ENCODE data around the gene CDC42BPA.

DNA sequence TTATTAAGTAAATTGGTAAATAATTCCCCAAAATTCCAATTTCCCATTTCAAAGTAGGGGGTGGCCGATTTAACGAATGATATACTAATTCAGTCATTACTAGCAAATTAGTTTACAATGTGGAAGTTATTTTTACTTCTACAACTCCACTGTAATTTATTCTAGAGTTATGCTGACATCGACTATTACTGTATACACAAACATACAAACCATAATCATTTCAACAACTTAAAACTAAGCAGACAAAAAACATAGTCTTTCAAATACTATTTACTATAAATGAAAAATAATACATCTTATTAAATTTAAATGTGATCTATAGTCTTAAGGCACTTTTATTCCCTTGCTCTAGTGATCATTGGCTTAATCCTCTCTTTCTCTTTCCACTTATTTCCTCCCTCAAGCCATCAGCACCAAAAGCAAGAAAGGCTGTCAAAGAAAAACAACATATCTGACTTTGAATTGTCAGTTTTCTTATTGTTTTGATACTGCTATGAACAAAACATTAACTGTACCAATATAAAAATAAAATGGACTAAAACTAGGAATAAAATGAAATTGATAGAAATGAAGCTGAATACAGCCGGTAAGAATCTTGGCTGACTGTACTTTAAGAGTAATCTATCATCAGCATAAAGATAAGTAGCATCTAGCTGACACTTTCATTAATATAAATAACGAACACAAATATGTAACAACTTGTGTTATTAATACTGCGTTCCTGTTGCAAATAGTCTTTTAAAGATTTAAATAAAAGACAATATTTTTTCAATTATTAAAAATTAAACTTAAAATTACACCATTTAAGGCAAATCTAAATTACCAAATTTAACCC, 4.1 kb downstream of the CDC42BPA start:
- TF ChIP-seq POLR2A (IDR thresholded peaks at IDR 0.05; ENCODE audit: low read length) (no peak), BHLHE40 (IDR thresholded peaks at IDR 0.05; ENCODE audit: low read depth, low read length) (no peak), HEYL (CRISPR knock-in tag; IDR thresholded peaks at IDR 0.05) (no peak), HDAC2 (IDR thresholded peaks at IDR 0.05) (no peak), JUNB (IDR thresholded peaks at IDR 0.05) (no peak), PHF8 (IDR thresholded peaks at IDR 0.05; ENCODE audit: borderline replicate concordance, low read depth) (no peak), FOSB (CRISPR knock-in tag; IDR thresholded peaks at IDR 0.05) (no peak), MYC (IDR thresholded peaks at IDR 0.05; ENCODE audit: borderline replicate concordance, low read length) (no peak), POLR2AphosphoS2 (conservative IDR thresholded peaks at IDR 0.05; ENCODE audit: low read length) (no peak), EP300 (IDR thresholded peaks at IDR 0.05) (no peak)
- TF ChIP-seq, protein P1, sequence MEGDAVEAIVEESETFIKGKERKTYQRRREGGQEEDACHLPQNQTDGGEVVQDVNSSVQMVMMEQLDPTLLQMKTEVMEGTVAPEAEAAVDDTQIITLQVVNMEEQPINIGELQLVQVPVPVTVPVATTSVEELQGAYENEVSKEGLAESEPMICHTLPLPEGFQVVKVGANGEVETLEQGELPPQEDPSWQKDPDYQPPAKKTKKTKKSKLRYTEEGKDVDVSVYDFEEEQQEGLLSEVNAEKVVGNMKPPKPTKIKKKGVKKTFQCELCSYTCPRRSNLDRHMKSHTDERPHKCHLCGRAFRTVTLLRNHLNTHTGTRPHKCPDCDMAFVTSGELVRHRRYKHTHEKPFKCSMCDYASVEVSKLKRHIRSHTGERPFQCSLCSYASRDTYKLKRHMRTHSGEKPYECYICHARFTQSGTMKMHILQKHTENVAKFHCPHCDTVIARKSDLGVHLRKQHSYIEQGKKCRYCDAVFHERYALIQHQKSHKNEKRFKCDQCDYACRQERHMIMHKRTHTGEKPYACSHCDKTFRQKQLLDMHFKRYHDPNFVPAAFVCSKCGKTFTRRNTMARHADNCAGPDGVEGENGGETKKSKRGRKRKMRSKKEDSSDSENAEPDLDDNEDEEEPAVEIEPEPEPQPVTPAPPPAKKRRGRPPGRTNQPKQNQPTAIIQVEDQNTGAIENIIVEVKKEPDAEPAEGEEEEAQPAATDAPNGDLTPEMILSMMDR (IDR thresholded peaks at IDR 0.05): no peak
- TF ChIP-seq, protein P2, sequence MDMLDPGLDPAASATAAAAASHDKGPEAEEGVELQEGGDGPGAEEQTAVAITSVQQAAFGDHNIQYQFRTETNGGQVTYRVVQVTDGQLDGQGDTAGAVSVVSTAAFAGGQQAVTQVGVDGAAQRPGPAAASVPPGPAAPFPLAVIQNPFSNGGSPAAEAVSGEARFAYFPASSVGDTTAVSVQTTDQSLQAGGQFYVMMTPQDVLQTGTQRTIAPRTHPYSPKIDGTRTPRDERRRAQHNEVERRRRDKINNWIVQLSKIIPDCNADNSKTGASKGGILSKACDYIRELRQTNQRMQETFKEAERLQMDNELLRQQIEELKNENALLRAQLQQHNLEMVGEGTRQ (IDR thresholded peaks at IDR 0.05): no peak
